ENCODE results near the gene RND1. TPM values are rescaled to one million over a fixed set of nuclear protein-coding genes. Genes with fewer than 3 reads are reported as not detected.
A peak's percentile ranks its signal among the peaks of the same experiment; 100 is the strongest.
"Not testable (repeated sequence)": the region's sequence is repeated elsewhere in the genome, so short reads cannot be mapped to it uniquely, and the experiment has no call there.

The RND1 gene
- total RNA-seq, result 1 to 10 TPM; 2.1 to 8.6 TPM
- long read RNA-seq, result 0 reads

DNA sequence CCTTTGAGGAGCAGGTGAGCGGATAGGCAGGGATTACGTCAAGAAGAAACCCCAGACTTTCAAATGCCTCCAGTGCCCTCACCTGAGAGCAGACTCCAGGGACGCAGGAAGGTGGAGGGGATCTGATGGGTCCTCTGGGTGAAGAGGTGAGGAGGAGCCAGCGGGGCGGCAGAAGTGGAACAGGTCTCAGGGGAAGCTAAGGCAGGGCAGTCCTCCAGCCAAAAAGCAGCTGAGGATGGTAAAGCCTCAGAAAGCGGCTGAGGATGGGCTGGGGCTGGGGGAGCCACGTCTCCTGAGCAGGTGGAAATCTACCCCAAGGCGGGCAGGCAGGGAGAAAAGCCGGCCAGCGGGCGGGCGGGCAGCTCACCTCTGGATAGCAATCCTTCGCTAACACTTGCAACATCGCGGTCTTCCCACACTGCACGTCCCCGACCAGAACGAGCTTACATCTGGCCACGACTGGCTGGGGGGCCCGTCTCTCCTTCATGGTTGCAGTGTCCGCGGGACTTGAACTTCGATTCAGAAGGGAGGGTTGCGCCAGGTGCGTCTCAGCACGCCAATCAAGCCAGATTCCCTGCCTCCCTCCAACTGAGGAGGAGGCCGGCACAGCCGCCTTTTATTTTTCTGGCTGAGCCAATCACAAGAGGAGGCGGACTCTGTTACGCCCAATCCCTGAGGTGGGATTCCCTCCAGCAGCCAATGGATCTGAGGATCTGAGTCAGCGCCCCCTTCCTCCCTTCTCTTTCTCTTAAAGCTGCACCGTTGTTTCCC lies at the start of gene RND1:
TSS of gene RND1 (minus strand) at position 590 of the 771 bp plus-strand sequence. CDS start at position 487, 103 bp downstream.
- intact Hi-C loops (cut with DNase I, micrococcal nuclease), result no loop called here
- ATAC-seq, result peak; percentile 94

DNA sequence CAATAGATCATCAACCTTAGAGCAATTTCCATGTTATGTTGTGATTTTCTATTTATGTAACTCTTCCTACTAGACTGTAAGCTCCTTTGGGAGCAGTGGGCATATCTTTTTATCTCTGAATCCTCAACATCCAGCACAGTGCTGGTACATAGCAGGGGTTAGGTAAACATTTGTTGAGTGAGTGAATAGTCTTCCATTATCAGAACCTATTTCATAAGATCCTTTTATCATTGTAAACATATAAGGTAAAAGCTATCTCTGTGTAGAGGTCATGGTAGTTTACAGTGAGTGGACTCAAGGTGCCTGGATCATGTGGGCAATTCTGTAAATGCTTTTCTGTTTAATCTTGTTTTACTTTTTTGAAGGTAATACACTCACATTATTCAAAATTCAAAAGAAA lies 44.5 kb upstream of the RND1 start:
- intact Hi-C loops (cut with DNase I, micrococcal nuclease), result no loop called here
- DNase-seq (no peak), ATAC-seq (no peak)

More for the DNA sequence above, at the start of gene RND1:
- peak; percentile 87 to 92 for DNase-seq

DNA sequence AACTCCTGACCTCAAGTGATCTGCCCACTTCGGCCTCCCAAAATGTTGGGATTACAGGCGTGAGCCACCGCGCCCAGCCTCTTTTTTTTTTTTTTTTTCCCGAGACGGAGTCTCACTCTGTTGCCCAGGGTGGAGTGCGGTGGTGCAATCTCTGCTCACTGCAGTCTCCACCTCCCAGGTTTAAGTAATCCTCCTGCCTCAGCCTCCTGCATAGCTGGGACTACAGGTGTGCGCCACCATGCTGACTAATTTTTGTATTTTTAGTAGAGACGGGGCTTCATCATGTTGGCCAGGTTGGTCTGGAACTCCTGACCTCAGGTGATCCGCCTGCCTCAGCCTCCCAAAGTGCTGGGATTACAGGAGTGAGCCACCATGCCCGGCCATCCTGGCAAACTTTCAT lies 44.0 kb upstream of the RND1 start:
- intact Hi-C loops (cut with DNase I, micrococcal nuclease); ATAC-seq: not testable (repeated sequence)

DNA sequence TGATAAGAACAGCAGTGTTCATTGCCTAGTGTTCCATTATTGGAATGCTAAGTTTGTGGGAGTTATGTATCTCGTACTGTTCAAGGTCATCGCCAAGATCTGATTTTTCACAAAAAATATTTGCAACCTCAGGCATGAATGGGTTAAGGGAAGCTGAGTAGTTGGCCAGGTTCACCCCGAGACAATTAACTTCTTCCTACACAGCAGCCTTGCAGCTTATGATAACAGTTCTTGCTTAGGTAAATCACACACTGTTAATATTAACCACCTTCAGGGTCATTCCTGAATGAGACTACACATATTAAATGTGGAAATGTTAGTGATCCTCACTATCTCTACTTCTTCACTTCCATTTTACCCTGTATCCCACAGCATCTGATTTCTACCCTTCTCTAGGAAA lies 41.6 kb upstream of the RND1 start:
- DNase-seq (no peak), ATAC-seq (no peak)
- intact Hi-C loops (cut with DNase I, micrococcal nuclease), result no loop called here

More for the DNA sequence above, 44.0 kb upstream of the RND1 start:
- DNase-seq, result not testable (repeated sequence)

DNA sequence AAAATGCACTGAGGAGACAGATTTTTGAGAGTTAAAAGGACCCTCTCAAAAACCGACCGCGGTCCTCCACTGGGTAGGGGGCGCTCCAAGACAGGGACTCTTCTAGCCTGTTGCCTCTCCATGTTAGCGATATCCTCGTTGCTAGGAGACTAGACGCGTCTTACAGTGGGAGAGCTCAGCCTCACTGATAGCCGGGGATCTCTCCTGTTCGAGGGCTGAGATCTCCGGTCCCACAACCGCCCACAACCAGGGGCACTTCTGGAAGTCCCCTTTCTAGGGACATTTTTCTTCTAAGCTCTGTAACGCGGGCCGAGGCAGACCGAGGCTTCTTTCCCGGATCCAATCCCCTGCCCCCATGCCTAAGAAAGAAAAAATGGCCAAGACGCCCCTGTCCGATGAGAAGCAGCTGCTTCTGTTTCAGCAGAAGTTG lies 38.3 kb upstream of the RND1 start:
- intact Hi-C loops (cut with DNase I, micrococcal nuclease), result no loop called here
- ATAC-seq (peak; percentile 92), DNase-seq (peak; percentile 67 to 83)

DNA sequence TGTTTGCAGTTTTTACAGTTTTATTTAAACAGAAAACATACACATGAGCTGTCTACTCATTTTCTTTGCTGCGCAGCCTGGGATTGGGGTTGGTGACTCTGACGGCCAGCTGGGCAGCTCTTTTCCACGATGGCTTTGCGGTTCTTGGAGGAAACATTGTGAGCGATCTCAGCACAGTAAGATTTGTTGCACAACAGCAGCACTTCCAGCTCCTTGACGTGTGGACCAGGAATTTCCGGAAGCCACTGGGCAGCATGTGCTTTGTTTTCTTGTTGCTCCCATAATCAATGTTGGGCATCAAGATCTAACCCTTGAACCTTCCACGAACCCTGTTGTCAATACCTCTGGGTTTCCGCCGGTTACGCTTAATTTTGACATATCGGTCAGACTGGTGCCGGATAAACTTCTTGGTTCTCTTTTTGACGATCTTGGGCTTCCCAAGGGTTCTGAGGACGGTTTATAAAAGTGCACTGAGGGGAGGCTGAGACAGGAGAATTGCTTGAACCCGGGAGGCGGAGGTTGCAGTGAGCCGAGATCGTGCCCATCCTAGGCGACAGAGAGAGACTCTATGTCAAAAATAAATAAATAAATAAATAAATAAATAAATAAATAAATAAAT lies 37.8 kb upstream of the RND1 start:
- ATAC-seq, result no peak
- intact Hi-C loops (cut with DNase I, micrococcal nuclease), result no loop called here
- no peak for DNase-seq

DNA sequence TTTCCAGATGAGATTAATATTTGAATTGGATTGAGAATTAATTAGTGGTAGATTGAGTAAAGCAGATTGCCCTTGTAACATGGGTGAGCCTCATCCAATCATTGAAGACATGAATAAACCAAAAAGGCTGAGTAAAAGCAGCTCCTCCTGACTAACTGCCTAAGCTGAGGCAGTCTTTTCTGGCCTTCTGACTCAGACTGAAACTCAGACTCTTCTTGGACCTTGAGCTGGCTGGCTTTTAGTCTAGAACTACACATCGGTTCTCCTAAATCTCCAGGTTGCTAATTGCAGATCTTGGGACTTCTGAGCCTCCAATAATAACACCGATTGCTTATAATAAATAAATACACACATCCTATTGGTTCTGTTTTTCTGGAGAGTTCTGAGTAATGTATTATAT lies 35.6 kb upstream of the RND1 start:
- ATAC-seq (no peak), DNase-seq (no peak)
- intact Hi-C loops (cut with DNase I, micrococcal nuclease), result no loop called here

DNA sequence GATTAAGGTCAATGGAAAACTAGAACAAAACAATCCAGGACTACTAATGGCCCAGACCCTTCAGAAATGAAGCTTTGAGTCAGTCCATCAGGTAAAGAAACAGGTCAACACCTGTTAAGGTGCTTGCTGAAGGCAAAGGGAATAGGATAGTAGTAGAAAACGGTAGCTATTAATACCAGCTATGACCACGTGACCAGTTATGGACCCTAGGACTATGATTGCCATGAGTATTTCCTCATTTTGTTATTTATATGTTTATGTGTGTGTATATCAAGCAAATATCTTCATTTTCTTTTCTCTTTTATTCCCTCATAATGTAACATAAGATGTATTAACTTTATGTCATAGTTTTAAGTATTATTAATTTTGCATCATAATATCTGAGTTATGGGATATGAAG lies 34.0 kb upstream of the RND1 start:
- ATAC-seq (no peak), DNase-seq (no peak)
- intact Hi-C loops (cut with DNase I, micrococcal nuclease), result no loop called here

DNA sequence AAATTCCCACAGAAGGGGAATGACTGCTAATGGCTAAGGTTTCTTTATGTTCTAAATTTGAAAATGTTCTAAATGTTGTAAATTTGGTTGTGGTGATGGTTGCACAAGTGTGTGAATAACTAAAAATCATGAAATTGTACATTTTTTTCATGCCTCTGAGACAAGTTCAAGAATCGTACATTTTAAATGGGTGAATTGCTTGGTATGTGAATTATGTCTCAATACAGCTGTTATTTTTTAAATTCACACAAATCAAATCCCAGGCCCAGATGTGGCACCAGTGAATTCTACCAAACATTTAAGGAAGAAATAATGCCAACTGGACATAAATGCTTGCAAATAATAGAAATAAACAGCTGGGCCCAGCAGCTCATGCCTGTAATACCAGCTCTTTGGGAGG lies 28.6 kb upstream of the RND1 start:
- ATAC-seq (no peak), DNase-seq (no peak)
- intact Hi-C loops (cut with DNase I, micrococcal nuclease), result no loop called here

DNA sequence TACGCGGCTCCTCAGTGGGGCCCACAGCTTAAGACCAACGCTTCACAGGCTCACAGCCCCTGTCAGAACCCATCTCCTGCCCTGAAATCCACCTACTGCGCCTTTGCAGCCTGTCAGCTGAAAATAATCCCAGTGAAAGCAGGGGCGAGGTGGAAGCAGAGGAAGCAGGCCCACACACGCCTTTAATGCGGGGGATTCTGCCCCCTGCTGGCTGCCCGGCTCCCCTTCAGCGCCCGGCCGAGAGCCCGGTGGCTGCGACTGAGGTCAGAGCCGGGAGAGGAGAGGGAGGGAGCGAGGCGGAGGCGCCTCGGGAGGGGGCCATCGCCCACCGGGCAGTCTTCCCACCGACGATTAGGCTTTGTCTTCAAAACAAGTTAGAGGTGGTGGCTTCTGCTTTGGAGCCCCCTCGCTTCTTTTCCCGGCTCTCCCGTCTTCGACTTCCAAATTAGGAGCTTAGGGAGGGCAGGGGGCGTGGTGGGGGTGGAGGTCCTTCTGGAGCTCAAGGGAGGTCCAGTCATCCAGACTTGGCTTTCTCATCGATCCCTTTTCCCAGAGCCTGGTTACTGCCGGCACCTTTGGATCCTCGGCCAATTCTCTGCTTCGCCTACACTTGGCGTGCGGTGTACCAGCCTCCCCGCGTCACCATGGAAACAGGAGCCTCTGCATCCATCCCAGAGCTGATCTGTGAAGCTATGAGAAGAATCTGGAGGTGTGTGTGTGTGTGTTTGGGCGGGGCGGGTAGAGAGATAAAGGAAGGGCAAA lies 25.2 kb upstream of the RND1 start:
- intact Hi-C loops (cut with DNase I, micrococcal nuclease), result loop anchor here in 1 of 2 donors (2.0 kb wide), 1 partner anchor 38 kb away; the partner anchor contains the start of gene DDX23

DNA sequence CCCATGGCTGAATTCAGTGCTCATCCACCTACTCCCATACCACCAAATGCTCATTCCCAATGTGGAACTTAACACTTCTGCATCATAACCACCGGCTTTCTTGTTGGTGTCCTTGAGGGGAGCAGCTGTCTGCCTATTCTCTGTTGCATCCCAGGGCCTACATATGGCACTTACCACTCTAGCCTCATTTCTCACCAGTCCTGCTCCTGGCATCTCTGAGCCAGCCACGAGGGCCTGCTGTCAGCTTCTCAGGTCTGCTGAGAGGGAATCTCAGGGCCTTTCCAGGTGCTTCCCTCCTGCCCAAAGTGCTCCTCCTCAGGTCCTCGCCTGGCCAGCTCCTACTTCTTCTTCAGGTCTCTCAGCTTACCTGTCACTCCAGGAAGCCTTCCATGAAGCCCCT lies 24.0 kb upstream of the RND1 start:
- intact Hi-C loops (cut with DNase I, micrococcal nuclease), result loop anchor here in 1 of 2 donors (2.0 kb wide), 1 partner anchor 37 kb away; the partner anchor contains the start of gene DDX23
- no peak for DNase-seq
- no peak for ATAC-seq

More for the DNA sequence above, 25.2 kb upstream of the RND1 start:
- ATAC-seq (peak; percentile 100), DNase-seq (peak; percentile 53 to 88)

DNA sequence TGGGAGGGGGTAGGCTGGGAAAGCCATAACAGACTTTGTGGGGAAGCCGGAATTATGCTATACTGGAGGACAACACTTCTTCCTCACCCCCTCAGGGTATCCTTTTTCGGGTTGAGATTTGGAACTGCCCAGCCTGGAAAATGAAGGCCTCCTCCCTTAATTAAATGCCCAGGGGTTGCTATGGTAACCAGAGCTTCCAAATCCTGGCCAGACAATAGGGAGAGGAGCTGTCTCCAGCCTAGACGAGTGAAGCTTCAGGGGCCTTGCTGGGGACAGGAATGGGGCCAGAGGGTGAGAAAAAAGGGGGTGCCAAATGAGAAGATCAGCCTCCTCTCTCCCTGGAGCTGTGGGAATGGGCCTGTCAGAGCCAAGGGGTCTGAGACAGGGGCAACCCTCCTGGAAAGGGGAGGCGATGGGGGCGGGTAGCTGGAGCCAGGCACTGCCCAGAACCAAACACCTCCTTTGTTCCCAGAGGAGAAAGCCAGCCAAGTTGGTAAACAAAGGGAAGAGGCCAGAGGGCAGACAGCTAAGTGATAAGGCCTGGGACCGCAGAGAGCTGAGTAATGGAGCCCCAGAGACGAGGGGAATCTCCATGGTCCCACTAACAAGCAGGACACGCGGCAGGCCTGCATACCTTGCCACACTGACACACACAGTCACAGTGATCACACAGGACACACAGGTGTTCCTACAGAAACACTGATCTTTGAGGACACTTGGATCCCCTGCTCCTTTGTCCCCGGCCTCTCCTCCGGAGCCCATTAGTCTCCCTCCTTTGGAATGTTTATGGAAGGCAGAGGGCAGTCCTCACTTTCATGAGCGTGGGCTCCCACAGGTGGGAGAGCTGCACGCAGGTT lies 17.9 kb upstream of the RND1 start:
- ATAC-seq (peak; percentile 93), DNase-seq (no peak)
- intact Hi-C loops (cut with DNase I, micrococcal nuclease), result no loop called here

DNA sequence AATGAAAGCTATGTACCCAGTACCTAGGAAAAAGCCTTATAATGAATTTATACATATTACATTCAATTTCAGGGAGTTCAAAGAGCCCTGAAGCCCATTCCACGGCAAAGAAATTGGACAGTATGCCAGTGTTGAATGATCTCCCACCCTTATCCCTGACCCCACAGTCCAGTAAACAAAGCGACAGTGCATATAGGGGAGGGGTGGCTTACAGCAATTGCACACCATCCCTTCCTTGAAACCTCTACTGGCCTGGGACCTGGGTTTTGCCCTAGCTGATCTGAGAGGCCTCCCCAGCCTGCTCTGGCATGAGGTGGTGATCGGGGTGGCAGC lies 17.3 kb upstream of the RND1 start:
- intact Hi-C loops (cut with DNase I, micrococcal nuclease), result no loop called here
- DNase-seq, result no peak
- ATAC-seq, result no peak

DNA sequence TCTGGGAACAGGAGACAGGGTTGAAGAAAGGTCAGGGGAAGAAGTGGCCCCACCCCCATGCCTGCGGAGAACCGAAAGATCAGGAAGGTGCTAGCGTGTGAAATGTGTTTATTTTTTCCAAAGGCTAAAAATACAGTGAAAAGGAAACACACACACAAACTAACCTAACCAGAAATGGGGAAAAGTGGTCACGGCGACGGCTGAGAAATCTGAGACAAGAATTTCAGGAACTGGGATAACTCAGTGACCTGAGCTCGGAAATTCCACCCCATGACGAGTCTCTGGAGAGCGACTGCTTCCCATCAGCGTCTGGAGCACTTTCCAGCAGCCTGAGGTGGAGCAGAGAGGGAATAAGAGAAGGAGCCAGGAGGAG lies 16.6 kb upstream of the RND1 start:
- no peak for DNase-seq
- ATAC-seq, result no peak

DNA sequence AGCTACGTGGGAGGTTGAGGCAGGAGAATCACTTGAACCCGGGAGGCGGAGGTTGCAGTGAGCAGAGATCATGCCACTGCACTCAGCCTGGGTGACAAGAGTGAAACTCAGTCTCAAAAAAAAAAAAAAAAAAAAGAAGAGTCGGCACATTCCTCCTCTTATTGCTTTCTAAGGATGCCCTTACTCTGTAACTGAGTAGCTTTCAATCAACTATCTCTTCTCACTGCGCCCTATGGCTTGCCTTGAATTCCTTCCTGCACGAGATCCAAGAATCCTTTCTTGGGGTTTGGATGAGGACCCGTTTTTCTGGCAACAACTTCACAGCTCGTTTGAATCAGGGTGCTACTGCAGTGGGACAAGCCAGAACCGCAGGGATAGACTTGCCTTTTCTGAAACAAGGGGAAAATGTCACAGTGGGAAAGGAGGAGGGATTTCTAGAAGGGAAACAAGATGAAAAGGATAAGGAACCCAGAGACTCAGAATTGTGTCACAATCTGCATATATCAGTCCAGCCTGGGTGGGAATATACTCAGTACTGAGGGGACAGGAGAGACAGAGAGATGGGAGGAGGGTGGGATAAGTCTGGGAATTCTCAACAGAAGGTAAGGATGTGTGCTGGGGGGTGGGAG lies 16.1 kb upstream of the RND1 start:
- DNase-seq (no peak), ATAC-seq (no peak)
- intact Hi-C loops (cut with DNase I, micrococcal nuclease), result no loop called here

More for the DNA sequence above, 16.6 kb upstream of the RND1 start:
- intact Hi-C loops (cut with DNase I, micrococcal nuclease), result no loop called here

DNA sequence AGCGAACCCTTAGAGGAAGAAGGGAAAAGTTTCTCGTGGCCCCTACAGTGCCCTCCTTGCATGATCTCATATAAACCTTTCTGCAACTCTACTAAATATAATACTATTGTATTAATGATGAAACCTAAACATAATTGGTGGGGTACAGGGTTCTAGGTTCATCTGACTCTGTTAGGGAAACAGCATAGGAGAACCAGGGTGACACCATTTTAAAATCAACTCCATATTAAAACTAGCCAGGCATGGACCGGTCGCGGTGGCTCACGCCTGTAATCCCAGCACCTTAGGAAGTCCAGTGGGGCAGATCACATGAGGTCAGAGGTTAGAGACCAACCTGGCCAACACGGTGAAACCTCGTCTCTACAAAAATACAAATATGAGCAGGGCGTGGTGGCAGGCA lies 15.0 kb upstream of the RND1 start:
- ATAC-seq (no peak), DNase-seq (no peak)
- intact Hi-C loops (cut with DNase I, micrococcal nuclease), result no loop called here

DNA sequence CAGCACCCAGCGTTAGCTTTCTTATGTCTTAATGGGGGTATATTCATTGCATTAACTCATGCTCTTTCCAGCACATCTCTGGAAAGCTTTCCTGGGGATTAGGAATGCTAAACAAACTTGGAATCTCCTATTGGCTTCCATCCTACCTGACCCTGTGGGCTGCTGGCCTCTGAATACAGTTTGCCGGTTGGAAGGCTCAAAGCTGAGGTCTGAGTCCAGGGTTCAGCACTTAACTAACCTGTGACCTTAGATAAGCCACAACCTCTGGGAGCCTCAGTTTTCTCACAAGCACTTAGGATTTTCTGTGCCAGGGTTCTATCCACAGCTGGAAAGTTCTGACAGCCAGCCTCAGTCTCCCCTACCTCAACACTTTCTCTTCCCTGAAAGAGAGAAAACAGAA lies 12.9 kb upstream of the RND1 start:
- intact Hi-C loops (cut with DNase I, micrococcal nuclease), result no loop called here
- ATAC-seq, result no peak
- DNase-seq, result no peak

DNA sequence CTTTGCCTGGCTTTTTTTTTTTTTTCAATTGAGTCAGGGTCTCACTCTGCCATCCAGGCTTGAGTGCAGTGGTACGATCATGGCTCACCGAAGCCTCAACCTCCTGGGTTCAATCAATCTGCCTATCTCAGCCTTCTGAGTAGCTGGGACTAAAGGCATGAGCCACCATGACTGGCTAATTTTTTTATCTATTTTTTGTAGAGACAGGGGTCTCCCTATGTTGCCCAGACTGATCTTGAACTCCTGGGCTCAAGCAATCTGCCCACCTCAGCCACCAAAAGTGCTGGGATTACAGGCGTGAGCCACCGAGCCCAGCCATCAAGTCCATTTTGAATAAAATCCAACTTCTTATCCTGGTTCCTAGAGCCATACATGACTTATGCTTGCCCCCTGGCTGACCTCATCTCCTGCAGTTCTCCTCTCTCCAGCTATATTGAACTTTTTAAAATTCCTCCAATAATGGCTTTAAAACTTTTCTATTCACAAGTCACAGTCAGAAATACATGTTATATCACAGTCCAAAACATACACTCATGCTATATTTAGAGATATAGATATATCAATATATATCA lies 10.4 kb upstream of the RND1 start:
- no peak for DNase-seq
- intact Hi-C loops (cut with DNase I, micrococcal nuclease), result no loop called here
- ATAC-seq, result no peak
